Islet of Langerhans (tissue), 1 donor: ENCODE results near the gene ZFHX3.

ENCODE experiments used
- FAIRE-seq: peaks from one replicate; lab custom pipeline; 2011; peaks lifted over from hg19 to GRCh38; lab: Jason Lieb, UNC

Gene ZFHX3

DNA sequence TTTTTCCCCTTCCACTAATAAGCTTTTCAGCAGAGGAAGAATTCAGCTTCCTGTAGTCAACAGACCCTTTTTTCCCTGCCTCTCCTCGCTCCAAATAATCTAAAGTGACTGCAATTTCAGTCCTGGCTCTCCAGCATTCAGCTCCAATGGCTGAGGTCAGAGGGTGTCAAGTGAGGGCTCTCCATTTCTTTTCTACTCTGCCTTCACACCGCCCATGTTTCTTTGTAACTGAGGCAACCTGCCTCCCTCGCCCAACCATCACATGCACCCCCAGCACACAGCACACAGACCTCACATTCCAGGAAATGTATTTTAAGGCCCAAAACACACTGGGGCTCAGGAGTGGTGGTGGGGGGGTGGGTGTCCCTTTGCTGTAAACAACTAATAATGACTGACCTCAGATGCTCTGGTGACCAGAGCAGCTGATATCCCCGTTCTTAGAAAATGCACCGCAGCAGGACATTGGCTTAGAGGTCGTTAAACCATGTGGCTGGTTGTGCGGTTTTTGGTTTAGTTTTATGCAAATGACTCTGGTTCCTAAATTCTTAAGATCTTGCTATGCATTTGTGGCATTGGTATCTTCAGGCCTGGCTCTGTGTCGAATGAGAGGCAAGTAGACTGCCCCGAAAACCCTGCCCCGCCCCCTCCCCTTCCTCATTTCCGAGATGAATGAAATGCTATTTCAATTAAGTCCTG is 203.6 kb downstream of the ZFHX3 start:
- FAIRE-seq: no peak

DNA sequence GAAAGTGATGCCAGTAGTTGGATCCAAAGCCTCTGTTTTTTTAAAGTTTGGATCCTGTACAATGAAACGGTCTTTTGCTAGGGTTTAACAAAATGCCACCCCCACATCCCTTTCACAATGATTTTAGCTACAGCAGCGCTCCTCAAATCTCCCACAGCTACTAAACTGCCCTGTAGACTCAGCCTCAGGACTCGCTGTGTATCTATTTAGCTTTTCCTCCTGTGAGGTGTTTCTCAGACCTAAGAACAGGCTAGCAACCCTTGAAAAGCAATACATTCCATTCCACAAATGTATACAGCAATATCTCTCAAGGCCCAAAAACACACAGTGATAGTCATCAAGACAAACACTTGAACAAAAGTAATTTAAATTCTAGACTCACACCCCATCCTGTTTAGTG is 206.4 kb downstream of the ZFHX3 start:
- FAIRE-seq: no peak

DNA sequence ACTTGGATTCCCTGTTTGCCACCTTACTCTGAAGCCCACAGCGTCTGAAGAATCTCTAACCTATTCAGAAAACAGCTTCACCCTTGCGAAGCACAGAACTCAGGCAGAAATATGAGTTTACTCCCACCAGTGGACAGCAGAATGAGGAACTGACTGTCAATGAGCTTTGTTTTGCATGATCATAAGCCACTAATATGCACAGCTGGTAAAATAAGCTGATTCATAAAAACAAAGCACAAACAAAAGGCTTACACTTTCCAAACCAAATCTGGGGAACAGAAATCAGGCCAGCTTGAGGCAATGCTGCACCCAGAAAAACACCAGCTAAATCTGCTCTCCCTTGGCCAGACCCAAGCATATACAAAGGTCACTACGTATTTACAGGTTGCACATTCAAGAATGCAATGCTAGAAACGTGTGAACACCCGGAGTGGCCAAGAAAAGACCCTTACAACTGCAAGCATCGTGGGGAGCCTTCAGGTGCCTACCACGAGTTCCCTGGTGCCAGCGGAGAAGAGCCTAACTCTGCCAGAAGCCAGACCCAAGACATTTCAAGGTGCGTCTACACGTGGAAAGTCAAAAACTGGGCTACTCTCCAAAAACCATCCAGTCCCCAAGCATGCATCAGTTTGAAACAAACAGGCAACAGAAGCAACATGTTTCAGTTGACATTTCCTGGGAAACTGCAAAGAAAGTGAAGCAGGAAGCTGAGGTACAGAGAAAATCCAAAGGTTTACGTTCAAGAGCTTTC is 207.1 kb downstream of the ZFHX3 start:
- no peak for FAIRE-seq

DNA sequence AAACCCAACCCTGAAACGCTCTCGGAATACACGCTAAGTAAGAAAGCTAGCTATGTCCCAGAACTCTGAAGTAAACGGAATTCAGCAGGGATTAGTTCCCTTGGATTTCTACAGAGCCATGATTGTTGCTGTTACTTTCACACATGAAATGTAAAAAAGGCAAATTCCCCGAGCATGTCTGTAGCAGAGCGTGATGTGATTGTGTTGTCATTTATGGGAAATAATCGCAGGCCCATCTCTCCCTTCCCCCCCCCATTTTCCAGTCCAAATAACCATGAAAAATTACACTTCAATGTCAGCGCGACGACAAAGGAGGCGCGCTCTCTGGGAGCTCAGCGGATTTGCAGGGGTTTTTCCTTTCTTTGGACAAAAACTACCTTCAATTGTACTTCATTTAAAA is 209.0 kb downstream of the ZFHX3 start:
- FAIRE-seq: no peak

DNA sequence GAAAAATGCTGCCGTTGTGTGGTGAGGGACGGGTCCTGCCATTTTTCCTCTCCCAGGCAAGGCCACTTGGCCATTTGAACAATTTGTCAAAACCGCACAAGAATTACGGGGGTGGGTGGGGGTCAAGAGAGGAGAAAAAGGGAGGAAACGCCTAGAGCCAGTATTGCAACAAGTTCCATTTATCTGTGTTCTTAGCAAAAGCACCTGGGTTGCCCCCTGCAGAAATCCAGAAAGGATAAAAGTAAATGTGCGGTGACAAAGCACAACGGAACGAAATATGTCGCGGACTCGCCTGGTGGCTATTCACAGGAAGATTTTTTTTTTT is 209.4 kb downstream of the ZFHX3 start:
- no peak for FAIRE-seq

DNA sequence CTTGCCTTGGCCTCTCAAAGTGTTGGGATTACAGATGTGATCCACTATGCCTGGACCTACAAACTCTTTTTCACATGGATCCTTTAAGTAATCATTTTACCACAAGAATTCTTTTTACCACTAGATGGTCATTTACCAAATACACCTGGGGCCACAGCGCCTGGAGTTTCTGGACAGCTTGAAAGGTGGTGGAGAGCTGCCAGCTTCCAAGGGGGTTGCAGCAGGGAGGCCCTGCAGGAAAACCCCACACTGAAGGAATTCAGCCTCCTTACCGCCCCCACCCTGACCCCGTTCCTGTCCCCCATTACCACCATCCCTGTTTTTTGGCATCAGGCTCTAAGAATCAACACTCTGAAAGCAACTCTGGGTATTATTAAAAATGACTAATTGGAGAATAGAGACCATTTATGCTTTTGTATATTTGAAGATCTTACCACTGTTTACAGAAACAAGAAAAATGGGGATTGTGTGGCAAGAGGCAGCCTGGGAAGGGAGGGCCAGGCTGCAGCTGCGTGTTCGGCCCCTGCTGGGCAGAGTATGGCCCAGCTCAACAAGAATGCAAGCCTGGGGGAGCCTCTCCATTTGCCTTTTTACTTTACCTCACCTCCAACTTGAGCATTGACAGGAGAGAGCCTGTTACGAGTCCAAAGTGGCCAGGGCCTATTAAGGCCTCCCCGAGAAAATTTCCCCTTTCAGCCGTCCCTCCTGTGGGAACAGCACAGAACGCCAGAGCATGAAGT is 209.9 kb downstream of the ZFHX3 start:
- FAIRE-seq: no peak

DNA sequence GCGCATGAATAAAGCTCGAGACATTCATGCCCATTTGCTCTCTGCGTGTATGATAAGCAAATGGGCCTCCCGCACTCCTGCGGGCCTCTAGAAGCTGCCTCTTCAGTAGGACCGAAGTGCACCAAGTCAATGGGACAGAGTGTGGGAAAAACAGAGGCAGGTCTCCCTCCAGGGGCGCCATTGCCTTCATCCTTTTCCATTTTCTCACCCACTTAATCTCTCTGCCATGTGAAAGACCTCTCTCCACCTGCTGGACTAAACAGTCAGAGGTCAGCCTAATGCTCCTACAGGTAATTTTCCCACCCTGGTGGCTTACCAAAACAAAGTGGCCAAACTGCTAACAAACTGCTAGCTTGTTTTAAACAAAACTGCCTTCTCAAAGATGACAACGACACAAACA is 210.9 kb downstream of the ZFHX3 start:
- FAIRE-seq: no peak

DNA sequence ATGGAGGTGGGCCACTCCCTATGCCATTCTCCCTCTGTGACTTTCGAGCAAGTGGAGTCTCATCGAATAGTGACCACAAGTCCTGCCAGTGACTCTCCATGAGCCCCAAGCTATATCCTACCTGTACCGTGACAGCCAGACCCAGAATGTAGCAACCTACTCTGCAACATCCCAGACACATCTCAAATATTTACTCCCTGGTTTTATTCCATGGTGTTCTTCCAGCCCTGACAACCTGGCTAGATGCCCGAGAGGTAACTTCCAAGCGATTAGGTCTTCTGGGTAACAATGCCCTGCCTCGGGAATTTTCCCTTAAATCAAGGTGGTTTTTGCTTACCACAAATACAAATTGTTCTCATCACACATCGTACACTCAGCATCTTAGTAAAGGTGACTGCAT is 211.7 kb downstream of the ZFHX3 start:
- FAIRE-seq: no peak

DNA sequence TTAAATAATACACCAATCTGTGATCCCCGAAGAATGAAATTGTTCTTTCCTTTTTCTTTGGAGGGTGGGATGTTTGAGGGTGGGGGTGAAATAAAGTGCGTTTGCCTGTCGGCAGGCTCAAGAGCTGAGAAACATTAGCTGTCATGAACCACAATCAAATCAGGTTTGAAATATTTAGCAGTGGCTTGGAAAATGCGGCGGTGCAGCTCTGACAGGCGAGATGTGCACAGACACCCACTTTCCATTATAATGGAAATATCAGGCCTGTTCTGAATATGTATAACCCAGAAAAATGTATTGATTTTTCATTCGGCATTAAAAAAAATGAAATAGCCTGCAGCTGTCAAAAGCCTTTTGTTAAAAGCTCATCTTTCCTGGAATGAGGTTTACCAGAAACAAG is 212.8 kb downstream of the ZFHX3 start:
- no peak for FAIRE-seq

DNA sequence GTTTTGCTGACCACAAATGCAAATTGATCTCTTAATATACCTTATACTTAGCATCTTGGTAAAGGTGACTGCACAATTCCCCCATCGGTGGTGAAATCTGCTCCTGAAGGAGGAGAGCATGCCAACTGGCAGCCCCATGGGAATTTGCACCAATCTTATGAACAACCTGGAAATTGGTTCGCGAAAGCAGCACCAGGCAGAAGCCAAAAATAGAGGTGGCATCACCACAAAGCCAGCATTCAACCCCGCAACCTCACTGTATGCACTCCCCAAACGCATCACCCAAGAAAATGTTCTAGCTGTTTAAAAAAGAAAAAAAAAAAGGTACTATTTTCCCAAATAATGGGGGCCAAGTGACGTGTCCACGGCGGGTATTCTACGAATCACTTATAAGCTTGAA is 213.4 kb downstream of the ZFHX3 start:
- no peak for FAIRE-seq

DNA sequence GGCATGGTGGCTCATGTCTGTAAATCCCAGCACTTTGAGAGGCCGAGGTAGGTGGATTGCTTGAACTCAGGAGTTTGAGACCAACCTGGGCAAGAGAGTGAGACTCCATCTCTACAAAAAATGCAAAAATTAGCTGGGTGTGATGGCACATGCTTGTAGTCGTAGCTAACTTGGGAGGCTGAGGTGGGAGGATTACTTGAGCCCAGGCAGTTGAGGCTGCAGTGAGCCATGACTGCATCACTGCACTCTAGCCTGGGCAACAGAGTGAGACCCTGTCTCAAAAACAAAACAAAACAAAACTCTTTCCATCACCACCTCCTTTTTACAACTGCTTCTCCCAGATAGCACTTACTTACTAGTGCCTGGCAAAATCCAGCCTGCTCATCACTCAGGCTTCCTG is 214.0 kb downstream of the ZFHX3 start:
- no peak for FAIRE-seq

DNA sequence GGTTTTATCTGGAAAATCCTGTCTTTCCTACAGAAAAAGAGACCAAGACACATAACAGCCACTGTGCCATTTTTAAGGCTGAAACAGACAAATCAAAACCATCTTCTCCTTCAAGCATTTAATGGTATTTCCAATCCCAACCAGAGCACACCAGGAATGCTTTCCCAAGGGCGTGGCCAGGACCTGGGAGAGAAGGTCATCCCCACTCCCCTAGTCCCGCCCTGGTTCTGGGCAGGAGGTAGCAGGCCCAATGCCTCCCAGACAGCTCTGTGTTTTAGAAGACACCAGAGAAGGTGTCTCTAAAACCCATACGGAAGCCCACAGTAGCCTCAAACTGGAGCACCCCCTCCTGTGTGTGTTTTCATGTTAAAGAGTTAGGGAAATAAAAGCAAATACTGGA is 214.4 kb downstream of the ZFHX3 start:
- FAIRE-seq: no peak

DNA sequence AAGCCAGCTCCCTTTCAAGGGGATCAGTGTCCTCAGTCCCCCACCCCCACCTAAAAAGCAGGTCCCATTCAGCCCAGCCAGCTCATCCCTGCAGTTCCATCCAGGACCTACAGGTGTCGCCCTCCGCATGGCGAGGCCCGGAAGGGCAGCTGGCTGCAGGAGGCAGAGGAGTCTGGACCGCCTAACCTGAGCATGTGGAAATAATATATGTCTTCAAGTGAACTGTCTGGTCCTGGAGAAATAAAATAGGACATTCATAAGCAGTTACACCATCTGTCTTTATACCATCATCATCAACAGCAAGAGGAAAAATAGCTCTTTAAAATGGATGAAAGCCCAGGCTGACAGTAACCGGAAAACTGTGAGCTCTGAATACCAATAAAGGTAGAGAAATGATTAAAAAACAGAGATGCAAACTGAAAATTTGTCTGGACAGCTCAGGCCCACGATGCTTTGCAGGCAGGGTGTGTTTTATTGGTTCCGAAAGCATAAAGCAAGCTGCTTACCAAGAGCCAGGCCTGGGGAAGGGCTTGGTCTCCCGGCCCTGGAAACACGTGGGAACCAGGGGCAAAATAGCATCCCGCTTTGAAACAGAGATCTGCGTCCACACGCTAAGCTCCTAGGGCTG is 215.2 kb downstream of the ZFHX3 start:
- FAIRE-seq: no peak

DNA sequence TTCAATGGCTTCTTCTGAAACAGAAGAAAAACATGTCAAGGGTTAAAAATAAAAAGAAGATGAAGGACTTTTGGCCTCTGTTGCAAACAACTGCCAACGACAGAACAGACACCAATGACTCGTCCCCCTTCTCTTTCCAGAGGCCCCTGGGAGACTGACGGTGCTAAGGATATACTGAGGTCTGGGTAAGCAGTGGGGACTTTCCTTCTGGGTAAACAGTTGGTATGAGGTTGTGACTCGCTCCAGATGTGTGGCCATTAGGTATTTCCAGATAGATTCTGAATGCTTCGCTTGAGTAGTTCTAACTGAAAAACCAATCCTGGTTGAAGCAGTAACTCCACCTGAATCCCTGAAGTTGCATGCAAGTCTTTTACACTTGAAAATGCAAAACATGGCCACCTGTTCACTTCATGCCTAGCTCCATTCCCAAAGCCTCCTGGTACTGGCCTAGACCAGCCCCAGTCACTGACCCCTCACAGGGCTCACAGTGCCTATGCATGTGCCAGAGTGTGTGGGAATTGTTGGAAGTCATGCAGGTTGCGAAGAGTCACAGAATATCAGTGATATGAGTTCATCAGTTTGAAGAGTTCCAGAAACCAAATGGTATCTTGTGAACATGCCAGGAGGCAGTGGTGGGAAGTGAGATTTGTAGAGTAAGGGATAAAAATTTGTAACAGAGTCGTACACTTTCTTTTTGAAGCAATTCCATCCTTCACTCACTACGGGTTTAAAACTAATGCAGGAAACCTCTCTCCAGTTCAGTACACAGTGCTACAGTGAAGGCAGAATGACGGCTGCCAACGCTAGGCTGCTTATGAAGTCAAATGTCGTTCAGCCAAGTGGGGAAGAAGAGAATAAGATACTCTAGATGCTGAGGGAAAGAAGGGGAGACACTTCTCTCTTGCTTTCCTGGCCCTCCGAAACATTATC is 217.8 kb downstream of the ZFHX3 start:
- no peak for FAIRE-seq

DNA sequence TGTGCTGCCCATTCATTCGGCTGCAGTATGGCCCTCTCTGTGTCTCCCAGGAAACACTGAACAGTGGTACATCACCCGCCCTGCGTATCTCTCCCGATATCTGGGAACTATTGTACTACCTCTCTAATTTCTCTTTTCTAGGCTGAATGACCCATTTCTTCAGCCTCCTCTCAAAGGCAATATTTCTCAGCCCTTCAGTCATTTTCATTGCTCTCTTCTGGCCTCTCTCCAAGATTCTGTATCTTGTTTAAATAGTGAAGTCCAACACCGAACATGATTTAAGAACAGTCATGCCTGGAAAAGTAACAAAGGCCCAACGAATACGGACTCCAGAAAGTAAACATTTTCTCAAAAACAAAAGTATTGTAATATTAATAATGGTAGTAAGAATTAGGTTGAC is 220.1 kb downstream of the ZFHX3 start:
- FAIRE-seq: no peak

DNA sequence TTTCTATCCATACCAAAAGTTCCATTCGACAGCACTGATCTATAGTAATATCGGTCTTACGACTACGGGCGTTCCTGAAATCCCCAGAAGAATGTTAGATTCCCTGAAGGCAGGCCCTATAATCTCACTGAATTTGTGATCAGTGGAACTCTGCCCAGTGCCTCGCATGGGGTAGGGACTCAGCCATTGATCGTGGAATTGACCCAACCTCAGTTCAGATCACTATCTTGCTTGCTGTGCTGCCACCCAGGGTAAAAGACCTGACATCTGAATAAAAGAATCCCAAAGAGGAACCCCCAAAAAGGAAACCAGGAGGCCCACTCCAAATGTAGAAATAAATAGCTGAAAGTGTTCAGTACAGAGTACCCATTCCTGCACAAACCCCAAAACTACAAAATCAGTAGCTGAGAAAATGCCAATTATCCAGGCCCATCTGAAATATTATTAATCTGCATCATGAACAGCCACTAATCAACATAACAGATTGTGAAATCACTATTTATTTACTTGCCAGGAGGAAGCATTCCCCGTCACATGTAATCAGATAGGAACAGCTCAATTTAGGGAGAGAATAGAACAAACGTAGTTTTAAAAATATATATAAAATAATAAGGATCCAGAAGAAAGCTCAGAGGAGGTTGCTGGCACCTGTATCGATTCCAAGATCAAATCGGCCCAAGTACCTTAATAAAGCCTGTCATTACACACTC is 221.9 kb downstream of the ZFHX3 start:
- no peak for FAIRE-seq

DNA sequence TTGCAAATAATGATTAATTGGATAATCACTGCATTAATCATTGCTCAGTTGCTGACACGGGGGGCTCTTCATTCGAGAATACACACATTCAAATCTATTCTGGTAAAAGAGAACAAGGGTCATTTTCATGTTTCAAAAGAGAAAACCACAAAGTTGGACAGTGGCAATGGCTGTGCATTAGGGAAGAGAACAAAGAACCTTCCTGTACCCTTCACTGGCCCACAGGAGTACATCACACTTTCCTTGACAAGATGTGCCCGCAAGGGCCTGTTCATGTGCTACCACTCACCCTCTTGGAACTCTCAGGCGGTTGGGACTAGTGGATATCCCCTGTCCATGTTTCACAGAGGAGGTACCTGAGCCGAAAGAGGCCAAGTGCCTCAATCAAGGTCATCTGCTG is 223.2 kb downstream of the ZFHX3 start:
- FAIRE-seq: no peak

DNA sequence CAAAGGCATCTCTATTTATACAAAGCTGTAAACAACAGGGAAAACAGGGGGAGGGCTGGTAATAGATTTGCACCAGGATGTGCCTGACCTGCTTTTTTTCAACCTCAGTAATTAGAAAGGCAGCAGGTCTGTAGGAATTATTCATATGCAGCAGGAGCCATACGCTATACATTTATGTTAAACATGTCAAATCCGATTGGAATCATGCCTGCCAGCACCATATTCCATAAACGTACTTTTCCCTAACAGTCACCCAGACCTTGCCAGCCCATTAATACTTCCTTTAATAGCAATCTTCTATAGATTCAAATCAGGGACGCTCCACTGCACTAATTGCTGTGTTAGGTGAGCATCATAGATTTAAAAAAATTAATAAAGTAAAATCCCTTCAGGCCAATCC is 223.9 kb downstream of the ZFHX3 start:
- FAIRE-seq: no peak

DNA sequence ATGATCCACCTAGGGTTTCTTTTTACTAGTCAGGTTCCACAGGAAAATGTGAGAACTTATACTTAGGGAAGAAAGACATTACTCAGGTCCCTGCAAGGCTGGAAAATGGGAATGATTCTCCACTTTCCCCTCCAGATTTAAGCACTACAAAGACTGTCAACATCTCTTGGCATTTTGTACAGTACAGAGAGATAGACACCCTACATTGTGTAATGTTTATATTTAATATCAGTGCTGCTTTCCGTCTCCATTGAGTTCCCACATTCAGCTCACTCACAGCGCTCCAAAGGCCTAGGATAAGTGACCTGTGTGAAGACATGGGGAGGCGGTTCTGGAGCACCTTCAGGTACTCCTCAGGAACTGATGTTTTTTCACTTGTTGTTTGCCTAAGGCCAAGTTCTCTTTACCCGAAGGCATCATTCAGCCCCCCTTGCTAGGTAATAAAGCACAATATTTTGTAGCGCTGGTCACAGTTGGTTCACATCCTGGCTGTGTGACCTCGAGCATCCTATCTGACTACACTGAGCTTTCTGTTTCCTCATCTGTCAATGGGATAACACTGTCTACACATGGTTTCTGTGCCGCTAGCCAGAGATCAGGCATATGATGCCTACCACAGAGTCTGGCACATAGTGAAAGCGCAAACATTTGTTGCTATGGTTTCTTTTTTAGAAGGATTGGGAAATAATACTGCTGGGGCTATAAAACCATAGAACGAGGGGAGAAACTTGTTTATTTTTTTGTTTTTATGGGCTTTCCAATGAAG is 226.6 kb downstream of the ZFHX3 start:
- no peak for FAIRE-seq

DNA sequence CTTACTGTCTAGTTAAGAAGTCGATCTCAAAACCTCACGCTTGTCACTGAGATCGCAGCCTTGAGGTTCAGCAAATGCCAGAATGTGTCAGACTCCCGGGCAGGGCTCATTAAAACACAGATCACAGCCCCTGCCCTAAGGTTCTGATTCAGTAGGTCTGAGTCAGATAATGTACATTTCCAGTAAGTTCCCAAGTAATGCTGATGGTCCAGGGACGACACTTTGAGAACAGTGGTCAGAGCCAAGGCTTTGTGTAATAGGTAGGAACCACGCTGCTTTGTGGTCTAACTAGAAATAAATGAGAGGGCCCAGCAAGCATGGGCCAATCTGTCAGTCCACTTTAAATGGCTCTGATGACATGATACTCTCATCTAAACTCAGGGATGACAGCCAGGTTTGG is 228.6 kb downstream of the ZFHX3 start:
- no peak for FAIRE-seq
